Kidney (tissue), 14 donors: ENCODE measurements around the gene TLL2. TPM values are rescaled to one million over a fixed set of nuclear protein-coding genes. Genes with fewer than 3 reads are reported as not detected.

Experiments
- DNase-seq, 5 donors: peaks; one replicate each; pipeline ENCODE4 v3.0.0-alpha.2; 2013 to 2020
- FAIRE-seq: peaks from 2 replicates; lab custom pipeline; 2012; peaks lifted over from hg19 to GRCh38; lab: Jason Lieb, UNC
- H3K27ac ChIP-seq, 2 donors: one replicate each; pipeline ENCODE4 v1.7.0; 2013; ENCODE audit warnings: low read depth in 2 of 2, low read length in 2 of 2, inconsistent platforms in 1 of 2
- H3K27me3 ChIP-seq: one replicate; pipeline ENCODE4 v1.7.1; 2013; ENCODE audit warnings: low read length, inconsistent platforms; ENCODE audit not compliant: control insufficient read depth, insufficient read depth
- H3K36me3 ChIP-seq, 3 donors: one replicate each; pipeline versions ENCODE4 v1.7.0 to v1.7.1; 2013; ENCODE audit warnings: low read length in 3 of 3, control low read depth in 1 of 3, inconsistent platforms in 1 of 3; ENCODE audit not compliant: insufficient read depth in 3 of 3, control insufficient read depth in 2 of 3
- H3K4me1 ChIP-seq, 3 donors: one replicate each; pipeline versions ENCODE4 v1.7.0 to v1.7.1; 2013; ENCODE audit warnings: low read length in 3 of 3, inconsistent platforms in 1 of 3, low read depth in 1 of 3; ENCODE audit not compliant: control insufficient read depth in 2 of 3, insufficient read depth in 2 of 3
- H3K4me3 ChIP-seq, 3 donors: one replicate each; pipeline versions ENCODE4 v1.7.0 to v1.8.1; 2013; ENCODE audit warnings: low read length in 3 of 3, control low read depth in 1 of 3, inconsistent platforms in 1 of 3
- H3K9ac ChIP-seq, 3 donors: one replicate each; pipeline versions ENCODE4 v1.7.0 to v1.7.1; 2013; ENCODE audit warnings: low read length in 3 of 3, control low read depth in 1 of 3, inconsistent platforms in 1 of 3
- H3K9me3 ChIP-seq, 3 donors: one replicate each; pipeline versions ENCODE4 v1.7.0 to v1.7.1; 2013; ENCODE audit warnings: low read length in 3 of 3, control low read depth in 1 of 3, inconsistent platforms in 1 of 3; ENCODE audit not compliant: control insufficient read depth in 2 of 3, insufficient read depth in 1 of 3
- CTCF ChIP-seq: IDR thresholded peaks from 3 replicates; pipeline ENCODE4 v1.5.1; 2012; ENCODE audit warnings: mild to moderate bottlenecking, moderate library complexity, borderline replicate concordance; ENCODE audit not compliant: insufficient read depth; ENCODE audit errors: extremely low read depth
- intact Hi-C: fragments of 100-400 bp; cut with DNase I; formaldehyde crosslinking; loops from one replicate; pipeline ENCODE4 v1.11.1; 2022
- polyA plus RNA-seq: library from polyadenylated mRNA; stranded (reverse); fragments of 350-450 nt; fragmentation: Illumina TruSeq; extraction: RNeasy Lipid Tissue Mini Kit (QIAGEN cat#74804); gene quantifications from one replicate; pipeline ENCODE4 v1.2.3, GENCODE V29; 2014; ENCODE audit warnings: low read depth, low replicate concordance; ENCODE audit not compliant: insufficient read depth
- total RNA-seq: library from RNA; stranded (reverse); fragmentation: NEBNext Ultra II Directional; extraction: Animal tissue kit (Norgen Biotek cat#: 25700); gene quantifications from one replicate; pipeline ENCODE4 v1.2.1, GENCODE V29; 2021
- donor health status: control.
- donor health status: control.
- donor health status: control.
- donor health status: control.
- donor health status: control.
- donor health status: DM: yes; HTN: yes; CAD: no.
- donor health status: Normal renal cell carcinoma (clear cell type).

TLL2 gene
- total and polyA plus RNA-seq, 2 donors from 2014 or later: 0.39 to 0.98 TPM

- TF ChIP-seq CTCF: no peak
- H3K4me1 ChIP-seq: no peaks in the 10 kb centered on the region
- H3K9me3 ChIP-seq: no peaks in the 10 kb centered on the region
- no peak for DNase-seq
- H3K36me3 ChIP-seq: peaks cover 0 to 18% (median 7%) of the 10 kb centered on the region in 3 donors
- H3K9ac ChIP-seq: no peak overlapping the region
- H3K4me3 ChIP-seq: no peak overlapping the region
- no peaks in the 10 kb centered on the region for H3K27me3 ChIP-seq
- H3K27ac ChIP-seq: no peak overlapping the region
- FAIRE-seq: no peak
- intact Hi-C loops: no loop called here
Measured at GRCh38 chr10:96541921-96542320, 28.2 kb upstream of the TLL2 start.

GRCh38 chr10:96540240-96540639 lies 26.5 kb upstream of the TLL2 start:
- H3K4me1 ChIP-seq: no peaks in the 10 kb centered on the region
- no peak for FAIRE-seq
- no peak overlapping the region for H3K27ac ChIP-seq
- H3K36me3 ChIP-seq: peaks cover 0 to 10% (median 2%) of the 10 kb centered on the region in 3 donors
- TF ChIP-seq CTCF: no peak
- no peak for DNase-seq
- H3K9ac ChIP-seq: no peak overlapping the region
- no peak overlapping the region for H3K4me3 ChIP-seq
- H3K9me3 ChIP-seq: no peaks in the 10 kb centered on the region
- H3K27me3 ChIP-seq: no peaks in the 10 kb centered on the region
- intact Hi-C loops: no loop called here

- Histone ChIP-seq H3K36me3 (peaks cover 0 to 7% (median 2%) of the 10 kb centered on the region in 3 donors), H3K9ac (no peak overlapping the region), H3K27ac (no peak overlapping the region), H3K4me3 (no peak overlapping the region), H3K4me1 (no peaks in the 10 kb centered on the region), H3K27me3 (no peaks in the 10 kb centered on the region), H3K9me3 (no peaks in the 10 kb centered on the region)
- FAIRE-seq: no peak
- TF ChIP-seq CTCF: no peak
- no peak for DNase-seq
- intact Hi-C loops: no loop called here
Measured at GRCh38 chr10:96538683-96539082, 25.0 kb upstream of the TLL2 start.

- Histone ChIP-seq H3K27me3 (no peaks in the 10 kb centered on the region), H3K36me3 (peaks cover 0 to 16% (median 3%) of the 10 kb centered on the region in 3 donors), H3K9me3 (no peaks in the 10 kb centered on the region), H3K4me1 (no peaks in the 10 kb centered on the region), H3K4me3 (no peak overlapping the region), H3K27ac (no peak overlapping the region), H3K9ac (no peak overlapping the region)
- TF ChIP-seq CTCF: no peak
- DNase-seq (no peak), FAIRE-seq (no peak)
- intact Hi-C loops: no loop called here
Measured at GRCh38 chr10:96536129-96536528, 22.4 kb upstream of the TLL2 start.
